Endometrium (tissue), 2 donors: ENCODE results near the gene APOB.

ENCODE experiments used
- FAIRE-seq: peaks from 2 replicates; lab custom pipeline; 2012; peaks lifted over from hg19 to GRCh38; lab: Jason Lieb, UNC
- donor health status: control.
- donor health status: control.

APOB gene

GRCh38 chr2:21004181-21004572, 39.7 kb downstream of the APOB start:
- no peak for FAIRE-seq

GRCh38 chr2:21003572-21004180, 40.2 kb downstream of the APOB start:
- no peak for FAIRE-seq

GRCh38 chr2:21002814-21003192, 41.1 kb downstream of the APOB start:
- FAIRE-seq = no peak

- no peak for FAIRE-seq
Measured at GRCh38 chr2:21001988-21002813, 41.7 kb downstream of the APOB start.

DNA sequence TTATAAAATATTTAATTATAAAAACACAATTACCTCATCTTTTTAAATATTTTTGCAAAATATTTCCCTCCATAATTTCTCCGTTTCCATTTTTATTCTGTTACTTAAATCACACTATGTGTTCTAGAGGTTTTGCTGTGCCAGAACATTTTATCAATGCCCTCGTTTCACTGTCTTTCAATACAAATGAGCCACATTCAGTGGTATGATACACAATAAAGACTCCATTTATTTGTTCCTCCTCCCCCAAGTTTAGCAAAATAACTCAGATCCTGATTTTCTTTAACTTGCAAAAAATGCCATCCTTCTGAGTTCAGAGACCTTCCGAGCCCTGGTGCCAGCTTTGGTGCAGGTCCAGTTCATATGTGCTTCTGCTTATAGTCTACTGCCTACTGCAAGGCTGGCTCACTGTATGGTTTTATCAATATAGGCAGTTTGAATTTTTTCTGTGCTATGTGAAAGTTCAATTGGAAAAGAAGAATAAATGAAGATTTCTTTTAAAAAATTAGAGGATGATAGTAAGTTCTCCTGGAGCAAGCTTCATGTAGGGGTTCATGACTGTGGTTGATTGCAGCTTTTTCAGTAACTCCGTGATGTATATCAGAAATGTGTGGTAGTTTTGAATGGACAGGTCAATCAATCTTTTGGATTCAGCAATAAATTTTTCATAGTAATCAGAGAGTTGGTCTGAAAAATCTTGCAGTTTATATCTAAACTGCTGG, 42.5 kb downstream of the APOB start:
- FAIRE-seq = no peak

GRCh38 chr2:20999906-21000645, 43.8 kb downstream of the APOB start:
- FAIRE-seq = no peak

DNA sequence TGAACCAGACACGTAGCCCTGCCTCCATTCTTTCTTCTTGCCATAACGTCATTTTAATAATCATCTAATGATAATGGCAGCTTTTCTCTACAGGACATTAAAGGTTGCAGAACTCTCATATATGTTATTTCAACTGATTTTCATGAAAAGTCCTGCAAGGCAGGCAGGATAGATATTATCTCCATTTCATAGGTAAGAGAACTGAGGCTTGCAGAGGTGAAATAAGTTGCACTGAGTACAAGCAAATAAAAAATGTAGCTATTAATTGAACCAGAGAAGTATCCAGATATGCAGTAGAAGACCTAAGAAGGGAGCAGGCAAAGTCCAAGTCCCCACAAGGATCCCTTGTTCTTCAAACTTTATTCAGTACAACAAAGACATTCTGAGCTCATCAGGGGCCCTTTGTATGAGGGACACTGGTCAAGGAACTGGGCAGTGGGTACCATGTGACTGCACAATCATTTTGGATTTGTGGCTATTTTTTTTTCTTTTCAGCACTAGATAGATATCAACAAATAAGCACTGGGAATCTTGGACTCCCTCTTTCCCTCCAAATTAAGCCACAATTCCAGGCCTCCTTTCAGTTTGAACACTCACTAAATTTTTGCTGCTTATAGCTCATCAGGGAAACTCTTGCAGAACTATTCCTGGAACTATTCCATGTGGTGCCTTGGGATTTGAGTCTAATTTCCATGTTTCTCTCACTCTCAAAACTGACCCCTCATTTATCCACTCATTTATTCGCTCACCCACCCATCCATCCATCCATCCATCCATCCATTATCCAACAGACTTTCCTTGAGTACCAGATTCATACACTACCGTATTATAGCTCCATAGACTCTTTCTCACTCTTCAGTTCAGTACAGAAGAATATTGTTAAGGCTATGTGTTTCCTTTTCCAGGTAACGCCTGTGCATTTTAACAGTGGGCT, 44.6 kb downstream of the APOB start:
- no peak for FAIRE-seq

- no peak for FAIRE-seq
Measured at GRCh38 chr2:20997953-20998722, 45.7 kb downstream of the APOB start.

- no peak for FAIRE-seq
Measured at GRCh38 chr2:20994130-20994529, 49.7 kb downstream of the APOB start.

DNA sequence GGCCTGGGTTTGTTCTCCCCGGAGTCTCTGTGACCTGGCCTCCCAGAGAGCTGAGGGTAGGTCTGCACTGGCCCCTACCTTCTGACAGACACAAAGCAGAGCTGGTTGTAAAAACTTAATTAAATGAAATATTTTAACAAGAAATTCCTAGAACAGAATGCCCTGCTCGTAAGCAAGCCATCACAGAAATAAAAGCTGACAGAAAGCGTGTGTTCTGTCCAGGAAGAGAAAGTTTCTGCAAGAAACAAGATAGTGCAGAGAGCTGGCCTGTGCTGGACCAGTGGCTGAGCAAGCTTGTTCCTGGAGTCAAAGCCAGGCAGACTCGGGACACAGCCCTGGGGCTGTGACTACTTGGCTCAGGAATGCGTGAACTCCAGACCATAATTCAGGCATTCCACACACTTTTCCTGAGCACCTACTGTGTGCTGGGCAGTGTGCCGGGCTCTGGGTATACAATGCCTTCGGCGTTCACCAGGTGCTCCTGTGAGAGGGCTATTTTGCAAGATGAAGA, 51.6 kb downstream of the APOB start:
- FAIRE-seq = peak; percentile 97

- peak; percentile 53 for FAIRE-seq
Measured at GRCh38 chr2:20990442-20991430, 53.1 kb downstream of the APOB start.

- FAIRE-seq = no peak
Measured at GRCh38 chr2:20989404-20989803, 54.5 kb downstream of the APOB start.

GRCh38 chr2:20988905-20989304, 55.0 kb downstream of the APOB start:
- FAIRE-seq = no peak

- peak; percentile 60 for FAIRE-seq
Measured at GRCh38 chr2:20986024-20986939, 57.6 kb downstream of the APOB start.

DNA sequence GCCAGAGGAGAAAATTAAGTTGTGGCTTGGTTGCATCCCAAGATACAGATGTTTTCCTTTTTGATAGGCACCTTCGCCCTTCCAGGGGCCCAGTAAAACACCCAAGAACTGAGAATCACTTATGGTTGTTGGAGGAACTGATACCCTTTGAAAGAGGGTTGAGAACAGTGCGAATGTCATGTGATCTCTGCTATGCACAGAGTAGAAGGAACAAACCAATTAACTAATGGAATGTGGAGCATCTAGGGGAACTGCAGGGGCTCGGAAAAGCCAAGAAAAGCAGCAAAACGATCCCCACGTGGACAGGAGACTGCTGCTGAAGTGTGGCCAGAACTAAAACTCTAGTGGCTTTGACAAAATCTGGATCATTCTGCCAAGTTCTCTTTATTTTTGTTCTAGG, 58.8 kb downstream of the APOB start:
- no peak for FAIRE-seq

DNA sequence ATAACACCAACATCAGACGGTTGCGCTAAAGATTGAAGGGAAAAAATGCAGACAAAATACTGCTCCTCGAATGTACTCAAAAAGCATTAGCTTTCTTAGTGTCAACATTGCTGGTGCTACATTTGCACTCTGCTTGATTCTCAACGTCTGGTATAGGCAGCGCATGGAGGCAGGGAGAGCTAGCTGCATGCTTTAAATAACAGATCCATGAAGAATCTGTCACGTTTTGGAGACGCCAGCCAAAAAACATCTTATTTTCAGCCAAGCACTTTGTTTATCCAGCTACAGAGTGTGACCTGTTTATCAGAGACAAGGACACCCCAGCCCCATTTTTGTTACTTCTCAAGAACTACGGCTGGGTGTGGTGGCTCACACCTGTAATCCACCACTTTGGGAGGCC, 59.5 kb downstream of the APOB start:
- no peak for FAIRE-seq

GRCh38 chr2:20983844-20984243, 60.0 kb downstream of the APOB start:
- no peak for FAIRE-seq

DNA sequence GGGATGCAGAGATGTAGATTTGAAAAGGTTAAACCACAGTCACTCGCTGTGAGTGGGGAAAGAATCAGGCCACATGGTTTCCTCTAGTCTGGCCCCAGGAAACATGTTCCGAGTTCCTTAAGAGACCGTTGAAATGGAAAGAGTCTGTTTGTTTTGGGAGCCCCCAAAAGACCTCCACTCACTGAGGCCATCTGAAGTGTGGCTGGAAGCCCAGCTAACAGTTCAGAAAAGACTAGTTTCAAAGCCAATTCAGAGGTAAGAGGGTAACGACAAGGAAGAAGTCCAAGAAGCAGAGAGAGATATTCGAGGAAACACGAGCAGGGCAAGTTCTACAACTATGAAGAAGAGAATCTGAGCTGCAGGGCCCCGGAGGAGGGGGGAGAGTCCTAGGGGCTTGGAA, 61.0 kb downstream of the APOB start:
- no peak for FAIRE-seq
